CMK (cell line): ENCODE measurements around the gene MS4A18.
"Not testable (repeated sequence)": the region's sequence is repeated elsewhere in the genome, so short reads cannot be mapped to it uniquely, and the experiment has no call there.

Source experiments
- DNase-seq: peaks from one replicate; pipeline ENCODE4 v3.0.0-alpha.2; 2010; ENCODE audit warnings: low read depth

MS4A18 gene

DNA sequence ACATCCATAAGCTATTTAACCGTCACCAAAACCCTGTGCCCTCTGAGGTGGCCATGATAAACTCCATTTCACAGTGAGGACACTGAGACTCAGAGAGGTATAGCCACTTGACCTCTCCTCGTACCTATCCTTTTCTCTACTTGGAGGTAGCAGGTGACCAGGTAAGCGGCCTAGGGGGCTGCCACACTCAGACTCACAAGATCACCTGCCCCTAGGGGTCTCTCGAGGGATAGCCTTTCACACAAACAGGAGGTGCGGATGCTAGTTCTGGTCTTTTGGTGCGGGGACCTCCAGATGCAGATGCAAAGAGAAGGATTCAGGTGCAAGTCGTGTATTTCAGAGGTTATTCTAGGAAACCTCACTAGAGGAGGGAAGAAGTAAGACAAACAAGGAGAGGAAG lies 14.6 kb downstream of the MS4A18 start:
- no peak for DNase-seq

DNA sequence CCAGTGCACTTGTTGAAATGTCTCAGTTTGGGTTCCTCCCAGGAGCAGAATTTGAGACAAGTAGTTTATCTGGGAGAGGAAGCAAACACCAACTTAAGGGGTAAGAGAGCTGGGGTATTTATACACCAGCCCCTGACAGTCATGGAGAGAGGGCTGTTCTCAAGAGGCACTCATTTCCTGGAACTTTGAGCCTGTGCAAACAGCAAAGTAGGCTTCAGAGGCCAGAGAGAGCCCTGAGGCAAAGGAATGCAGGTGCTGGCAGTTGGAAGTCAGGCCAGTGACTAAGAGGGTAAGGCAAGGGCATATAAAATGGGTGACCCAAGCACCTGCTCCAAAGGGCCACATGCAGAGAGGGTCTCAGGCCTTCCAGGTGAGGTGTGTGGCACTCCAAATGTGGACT lies 16.1 kb downstream of the MS4A18 start:
- no peak for DNase-seq

DNA sequence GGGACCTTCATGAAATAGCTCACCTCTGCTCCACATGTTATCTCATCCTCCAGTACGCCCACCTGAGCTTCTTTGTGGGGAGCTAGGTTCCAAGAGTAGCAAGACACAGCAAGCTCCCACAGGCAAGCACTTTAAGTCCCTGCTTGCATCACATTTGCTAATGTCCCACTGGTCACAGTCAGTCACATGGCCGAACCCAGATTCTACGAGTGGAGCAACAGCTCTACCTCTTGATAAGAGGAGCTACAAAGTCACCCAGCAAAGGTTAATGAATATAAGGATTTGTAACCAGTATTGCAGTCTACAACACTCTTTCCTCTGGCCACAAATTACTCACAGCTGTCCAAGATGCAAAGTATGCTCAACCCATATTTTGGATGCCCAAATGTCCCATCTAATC lies 16.9 kb downstream of the MS4A18 start:
- DNase-seq = no peak

GRCh38 chr11:60743058-60743457 lies 18.5 kb downstream of the MS4A18 start:
- DNase-seq = no peak

DNA sequence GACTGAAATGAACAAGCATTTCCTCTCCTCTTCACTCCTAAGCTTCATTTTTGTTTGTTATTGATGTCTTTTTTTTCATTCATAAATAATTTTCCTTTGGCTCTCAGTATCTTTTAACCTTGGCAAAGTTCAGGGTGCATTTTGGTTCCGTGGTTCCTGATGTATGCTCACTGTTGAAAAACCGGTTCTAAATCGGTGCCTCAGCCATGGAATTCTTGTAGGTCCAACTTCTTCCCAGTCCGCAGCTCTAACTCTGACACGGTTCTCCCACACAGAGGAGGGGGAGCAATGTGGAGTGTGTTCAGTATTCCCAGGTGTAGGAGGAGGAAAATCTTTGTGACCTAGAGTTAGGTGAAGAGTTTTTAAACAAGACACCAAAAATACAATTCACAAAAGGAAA lies 19.6 kb downstream of the MS4A18 start:
- DNase-seq = no peak

DNA sequence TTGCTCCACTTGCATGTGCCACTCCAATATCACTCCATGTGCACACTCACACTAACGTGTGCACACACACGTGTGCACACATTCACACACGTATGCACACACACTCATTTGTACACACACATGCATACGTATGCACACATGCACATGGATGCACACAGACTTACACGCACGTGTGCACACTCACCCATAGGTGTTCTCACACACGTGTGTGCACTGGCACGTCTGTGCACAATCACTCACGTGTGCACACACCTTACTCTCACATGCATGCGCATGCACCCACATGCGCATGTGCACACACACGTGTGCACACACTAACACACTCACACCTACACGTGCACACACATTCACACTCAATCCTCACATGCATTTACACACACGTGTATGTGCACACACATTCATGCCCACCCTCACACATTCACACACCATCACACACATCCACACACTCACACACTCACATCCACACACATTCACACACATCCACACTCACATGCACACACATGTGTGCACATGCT lies 22.9 kb downstream of the MS4A18 start:
- DNase-seq = no peak

DNA sequence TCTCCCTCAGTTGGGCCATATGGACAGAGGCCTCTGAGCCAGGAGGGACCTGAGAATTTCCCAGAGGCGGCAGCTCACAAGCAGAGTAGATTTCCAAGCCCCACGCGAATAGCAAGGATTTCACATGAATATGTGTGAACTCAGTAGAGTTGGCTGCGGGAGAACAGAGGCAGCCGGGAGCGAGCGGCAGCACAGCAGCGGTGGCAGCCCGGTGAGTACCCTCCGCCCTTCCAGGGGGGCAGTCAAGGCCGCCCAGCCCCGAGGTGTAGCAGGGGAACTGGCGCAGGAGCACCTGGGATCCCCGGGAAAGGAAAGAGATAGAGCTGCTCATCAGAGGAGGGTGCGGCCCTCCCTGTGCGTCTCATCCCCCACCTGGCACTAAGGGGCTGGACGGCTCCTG lies 23.7 kb downstream of the MS4A18 start:
- no peak for DNase-seq

GRCh38 chr11:60748821-60749220 lies 24.3 kb downstream of the MS4A18 start:
- DNase-seq = no peak

DNA sequence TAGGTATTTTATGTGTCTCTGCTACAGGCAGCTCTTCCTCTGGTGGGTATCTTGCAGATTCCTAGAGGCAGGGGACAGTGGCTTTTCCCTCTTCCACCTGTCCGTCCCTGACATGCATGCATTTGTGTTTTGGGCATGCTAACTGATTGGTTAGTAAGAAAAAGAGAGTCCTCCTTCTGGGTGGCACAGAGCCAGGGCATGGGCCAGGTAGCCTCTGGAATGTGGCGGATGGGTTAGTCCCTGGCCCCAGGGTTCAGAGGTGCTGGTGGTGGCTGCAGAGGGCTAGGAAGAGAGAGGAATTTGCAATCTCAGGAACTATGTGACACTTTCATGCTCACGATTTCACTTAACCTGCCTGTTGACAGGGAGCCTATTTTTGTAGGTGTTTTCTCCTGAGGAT lies 26.4 kb downstream of the MS4A18 start:
- no peak for DNase-seq

- no peak for DNase-seq
Observed at GRCh38 chr11:60753309-60753708, 28.8 kb downstream of the MS4A18 start.

- no peak for DNase-seq
Observed at GRCh38 chr11:60754887-60755286, 30.4 kb downstream of the MS4A18 start.

- no peak for DNase-seq
Observed at GRCh38 chr11:60756307-60757032, 31.9 kb downstream of the MS4A18 start, which contains the start of gene MS4A15. Gene MS4A15, plus strand, starts transcription at chr11:60756867. Its CDS starts 6,867 bp downstream, at chr11:60763734.

- no peak for DNase-seq
Observed at GRCh38 chr11:60757231-60757800, 32.8 kb downstream of the MS4A18 start.

DNA sequence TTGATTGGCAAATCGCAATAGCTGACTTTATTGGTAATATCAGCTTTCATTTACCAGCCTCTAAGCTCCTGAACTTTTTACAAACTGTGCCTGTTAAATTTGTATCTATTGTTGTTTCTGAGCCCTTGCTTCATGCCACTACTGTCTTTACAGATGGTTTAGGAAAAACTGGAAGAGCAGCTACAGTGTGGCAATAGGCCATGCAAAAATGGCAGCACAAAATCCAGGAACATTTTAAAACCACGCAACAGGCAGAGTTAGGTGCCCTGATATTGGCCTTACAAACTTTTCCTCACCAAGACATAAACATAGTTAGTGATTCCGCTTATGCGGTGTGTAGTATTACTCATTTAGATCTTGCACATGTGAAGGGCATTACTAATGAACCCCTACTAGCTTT lies 34.2 kb downstream of the MS4A18 start:
- not testable (repeated sequence) for DNase-seq

- not testable (repeated sequence) for DNase-seq
Observed at GRCh38 chr11:60759438-60760225, 35.1 kb downstream of the MS4A18 start.

DNA sequence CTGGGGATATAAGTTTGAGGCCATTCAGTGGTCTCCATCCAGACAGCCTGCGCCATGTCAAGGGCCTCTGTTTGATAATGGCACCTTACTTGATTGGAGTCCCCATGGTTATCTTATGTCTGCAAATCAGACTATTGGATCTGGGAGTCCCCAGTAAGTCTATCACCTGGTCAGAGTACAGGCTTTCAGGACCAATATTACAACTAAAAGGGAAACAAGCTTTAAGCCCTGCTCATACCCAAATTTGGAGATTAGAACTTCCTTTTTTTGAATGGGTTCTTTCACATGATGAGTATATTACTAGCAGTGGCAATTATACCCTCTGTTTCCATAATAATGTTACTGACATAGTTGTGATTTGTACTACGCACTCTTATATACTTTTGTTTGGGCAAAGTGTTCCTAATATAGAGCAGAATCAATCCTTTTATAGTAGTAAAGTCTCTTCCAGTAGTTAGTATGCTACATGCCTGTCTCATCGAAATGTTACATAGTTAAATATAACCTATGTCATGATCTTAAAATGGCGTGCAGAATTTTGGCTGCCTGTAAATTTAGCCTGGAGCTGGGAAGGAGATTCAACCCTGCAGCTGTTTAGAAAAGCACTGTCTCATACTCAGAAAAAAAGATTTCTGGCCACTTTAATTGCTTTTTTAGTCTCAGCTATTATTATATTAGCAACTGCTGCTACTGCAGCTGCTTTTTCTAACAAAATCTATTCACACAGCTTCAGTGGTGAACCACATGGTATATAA lies 37.1 kb downstream of the MS4A18 start:
- no peak for DNase-seq

DNA sequence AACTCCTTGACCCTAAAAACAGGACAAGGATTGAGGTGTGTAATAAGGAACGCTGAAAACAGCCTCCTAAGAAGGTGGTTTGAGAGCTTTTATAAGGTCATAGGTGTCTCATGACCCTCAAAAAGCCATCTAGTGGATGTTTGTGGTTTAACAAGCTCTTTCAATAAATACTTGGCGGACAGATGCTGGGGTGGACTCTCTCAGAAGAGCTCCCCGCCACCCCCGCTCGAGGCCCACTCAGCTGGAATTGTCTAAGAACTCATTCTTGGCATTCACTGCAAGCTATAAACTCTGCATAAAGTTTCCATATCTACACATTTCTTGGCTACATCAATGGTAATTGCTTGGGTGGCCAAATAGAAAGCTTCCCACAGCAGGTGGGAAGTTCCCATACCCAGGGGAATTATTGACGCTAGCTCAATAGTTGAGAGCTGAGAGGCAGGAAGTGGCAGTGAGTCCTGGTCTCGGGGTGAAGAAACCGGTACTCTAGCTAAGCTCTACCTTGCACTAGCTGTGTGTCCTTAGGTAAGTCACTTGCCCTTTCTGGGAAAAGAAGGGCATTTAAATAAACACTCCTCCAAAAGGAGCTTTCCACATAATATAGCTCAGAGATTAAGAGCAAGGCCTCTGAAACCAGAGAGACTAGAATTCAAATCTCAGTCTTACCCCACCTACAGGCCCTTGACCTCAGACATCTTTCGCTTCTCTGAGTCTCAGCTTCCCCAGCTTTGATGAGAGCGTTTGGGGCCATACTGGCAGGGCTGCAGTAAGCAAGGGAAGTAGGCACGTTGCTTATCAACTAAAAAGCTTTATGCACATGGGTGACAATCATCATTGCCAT lies 38.6 kb downstream of the MS4A18 start:
- DNase-seq = no peak

DNA sequence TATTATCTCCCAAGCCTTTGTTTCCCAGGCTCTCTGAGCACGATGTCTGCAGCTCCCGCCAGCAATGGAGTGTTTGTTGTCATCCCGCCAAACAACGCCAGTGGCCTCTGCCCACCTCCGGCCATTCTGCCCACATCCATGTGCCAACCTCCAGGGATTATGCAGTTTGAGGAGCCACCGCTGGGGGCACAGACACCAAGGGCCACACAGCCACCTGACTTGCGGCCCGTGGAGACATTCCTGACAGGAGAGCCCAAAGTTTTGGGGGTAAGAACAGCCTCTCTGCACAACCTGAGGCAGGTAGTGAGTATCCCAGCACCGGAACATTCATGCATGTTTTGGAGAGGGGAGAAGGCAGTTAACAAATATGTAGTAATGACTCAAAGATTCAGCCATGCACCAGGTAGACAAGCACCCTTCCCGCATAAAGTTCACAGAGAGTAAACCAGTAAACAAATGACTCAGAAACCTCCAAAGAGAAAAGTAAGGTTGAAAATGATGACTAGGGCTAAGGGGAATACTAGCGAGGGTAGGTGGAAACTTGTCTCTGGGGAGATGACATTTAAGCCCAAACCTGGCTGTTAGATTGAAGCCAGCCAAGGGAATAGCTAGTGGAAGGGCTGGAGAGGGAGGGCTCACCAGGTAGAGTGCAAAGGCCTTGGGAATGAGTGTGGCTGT lies 39.3 kb downstream of the MS4A18 start:
- DNase-seq = no peak

DNA sequence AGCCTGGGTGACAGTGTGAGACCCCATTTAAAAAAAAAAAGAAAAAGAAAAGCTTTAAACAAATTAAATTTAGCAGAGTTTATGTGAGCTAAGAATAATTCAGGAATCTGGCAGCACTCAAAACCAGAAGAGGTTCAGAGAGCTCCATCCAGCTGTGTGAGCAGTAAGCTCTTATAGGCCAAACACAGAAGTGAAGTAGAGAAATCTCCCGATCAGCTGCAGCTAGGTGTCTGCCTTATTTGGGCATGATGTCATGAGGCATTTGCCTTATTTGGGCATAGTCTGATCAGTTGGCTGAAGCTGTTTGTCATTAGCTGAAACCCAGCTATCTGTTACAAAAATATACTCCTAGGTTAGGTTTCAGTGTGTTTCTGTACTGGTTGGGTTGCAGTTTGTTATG lies 40.4 kb downstream of the MS4A18 start:
- DNase-seq = no peak

GRCh38 chr11:60765355-60765754 lies 40.8 kb downstream of the MS4A18 start:
- DNase-seq = no peak

- no peak for DNase-seq
Observed at GRCh38 chr11:60766547-60766946, 42.0 kb downstream of the MS4A18 start.
